IMR-90 (cell line): ENCODE measurements around the gene ZSCAN16. TPM values are rescaled to one million over a fixed set of nuclear protein-coding genes. Genes with fewer than 3 reads are reported as not detected.

ENCODE experiments used
- ATAC-seq: fragments of 200-7000 bp; cut with Tn5 transposase; 2 replicates; pipeline ENCODE4 v1.9.1; 2020; ENCODE audit warnings: low read depth, mild to moderate bottlenecking, moderate library complexity
- BruUV-seq: library from RNA; stranded (reverse); fragments of 400-500 nt; replicated peaks from 2 replicates; lab custom pipeline; 2021; lab: Mats Ljungman, UMichigan
- CTCF ChIA-PET: fragments of 300-600 bp; formaldehyde crosslinking; extraction: SDS; loops from one replicate; lab custom pipeline; 2021; ENCODE audit warnings: antibody characterized with exemption; lab: Yijun Ruan, JAX
- POLR2A ChIA-PET: fragments of 300-600 bp; sonication (Branson Sonifier 250); formaldehyde crosslinking; loops from one replicate; lab custom pipeline; 2022; ENCODE audit warnings: antibody characterized with exemption; ENCODE audit not compliant: unreplicated experiment; lab: Charles Lee
- DNase-seq: peaks from one replicate; pipeline ENCODE4 v3.0.0; 2013
- H2AFZ ChIP-seq: replicated peaks from 2 replicates; pipeline ENCODE3; 2013; ENCODE audit warnings: low read length, mild to moderate bottlenecking; ENCODE audit not compliant: poor library complexity
- H2AK5ac ChIP-seq: 2 replicates; pipeline ENCODE4 v1.6.1; 2013; ENCODE audit warnings: low read depth, low read length, inconsistent platforms
- H2AK9ac ChIP-seq: replicated peaks from 2 replicates; pipeline ENCODE3; 2013; ENCODE audit warnings: mild to moderate bottlenecking, low read depth, low read length, moderate library complexity; ENCODE audit not compliant: poor library complexity
- H2BK120ac ChIP-seq: 2 replicates; pipeline ENCODE4 v1.6.1; 2013; ENCODE audit warnings: low read depth, low read length, inconsistent platforms
- H2BK15ac ChIP-seq: 3 replicates; pipeline ENCODE4 v1.6.1; 2013; ENCODE audit warnings: low read depth, low read length, inconsistent platforms
- H2BK20ac ChIP-seq: 2 replicates; pipeline ENCODE4 v1.6.1; 2013; ENCODE audit warnings: low read depth, mild to moderate bottlenecking, inconsistent platforms, low read length, moderate library complexity
- H2BK5ac ChIP-seq: 2 replicates; pipeline ENCODE4 v1.6.1; 2013; ENCODE audit warnings: mild to moderate bottlenecking, low read depth, low read length, inconsistent platforms; ENCODE audit not compliant: poor library complexity, severe bottlenecking
- H3K14ac ChIP-seq: replicated peaks from 2 replicates; pipeline ENCODE4 v1.6.1; 2013; ENCODE audit warnings: low read depth, low read length, inconsistent platforms
- H3K18ac ChIP-seq: 2 replicates; pipeline ENCODE4 v1.6.1; 2013; ENCODE audit warnings: low read depth, low read length, control low read depth
- H3K23ac ChIP-seq: 2 replicates; pipeline ENCODE4 v1.6.1; 2013; ENCODE audit warnings: low read depth, low read length, inconsistent platforms
- H3K27ac ChIP-seq: 2 replicates; pipeline ENCODE4 v1.5.1; 2013; ENCODE audit warnings: mild to moderate bottlenecking, control low read depth, low read length; ENCODE audit not compliant: insufficient read depth
- H3K27me3 ChIP-seq: 2 replicates; pipeline ENCODE4 v1.6.1; 2013; ENCODE audit warnings: low read length; ENCODE audit not compliant: control insufficient read depth, insufficient read depth
- H3K36me3 ChIP-seq: 2 replicates; pipeline ENCODE4 v1.6.1; 2013; ENCODE audit warnings: low read length, mixed read lengths; ENCODE audit not compliant: control insufficient read depth, insufficient read depth
- H3K4ac ChIP-seq: 2 replicates; pipeline ENCODE4 v1.6.1; 2013; ENCODE audit warnings: low read depth, low read length, inconsistent platforms
- H3K4me1 ChIP-seq: 2 replicates; pipeline ENCODE4 v1.6.1; 2013; ENCODE audit warnings: low read length, mixed read lengths; ENCODE audit not compliant: control insufficient read depth, insufficient read depth
- H3K4me2 ChIP-seq: 2 replicates; pipeline ENCODE4 v1.6.1; 2013; ENCODE audit warnings: low read depth, mild to moderate bottlenecking, control low read depth, low read length, moderate library complexity
- H3K4me3 ChIP-seq: 2 replicates; pipeline ENCODE4 v1.5.1; 2013; ENCODE audit warnings: low read depth, mild to moderate bottlenecking, control low read depth, low read length, moderate library complexity; ENCODE audit not compliant: insufficient read depth
- H3K56ac ChIP-seq: 2 replicates; pipeline ENCODE4 v1.6.1; 2013; ENCODE audit warnings: low read length, inconsistent platforms; ENCODE audit not compliant: insufficient read depth; ENCODE audit errors: extremely low read depth
- H3K79me1 ChIP-seq, 2 experiments: 2 replicates each; pipeline ENCODE4 v1.6.1; 2013; ENCODE audit warnings: low read length in 2 of 2, inconsistent platforms in 1 of 2, low read depth in 1 of 2
- H3K9ac ChIP-seq: 2 replicates; pipeline ENCODE4 v1.6.1; 2013; ENCODE audit warnings: low read depth, low read length, control low read depth
- H3K9me1 ChIP-seq: 2 replicates; pipeline ENCODE4 v1.6.1; 2013; ENCODE audit warnings: low read length, inconsistent platforms; ENCODE audit not compliant: insufficient read depth
- H3K9me3 ChIP-seq: 2 replicates; pipeline ENCODE4 v1.6.1; 2013; ENCODE audit warnings: low read length; ENCODE audit not compliant: control insufficient read depth, insufficient read depth
- H4K20me1 ChIP-seq: 2 replicates; pipeline ENCODE4 v1.6.1; 2013; ENCODE audit warnings: low read length, inconsistent platforms; ENCODE audit not compliant: insufficient read depth
- H4K5ac ChIP-seq: 2 replicates; pipeline ENCODE4 v1.6.1; 2013; ENCODE audit warnings: mild to moderate bottlenecking, low read depth, low read length, control low read depth
- H4K8ac ChIP-seq, 2 experiments: 2 replicates each; pipeline ENCODE4 v1.6.1; 2013; ENCODE audit warnings: low read depth in 2 of 2, low read length in 2 of 2, control low read depth in 1 of 2, inconsistent platforms in 1 of 2
- H4K91ac ChIP-seq: 2 replicates; pipeline ENCODE4 v1.6.1; 2013; ENCODE audit warnings: low read depth, low read length, inconsistent platforms; ENCODE audit not compliant: insufficient read depth
- BHLHE40 ChIP-seq: fragments of 150-350 bp; IDR thresholded peaks from 2 replicates; pipeline ENCODE4 v1.6.1; 2016; ENCODE audit warnings: mild to moderate bottlenecking, low read depth, low read length
- CEBPB ChIP-seq: IDR thresholded peaks from 2 replicates; pipeline ENCODE4 v1.6.1; 2012; ENCODE audit warnings: low read depth, low read length, improper control_type of control experiment
- CHD1 ChIP-seq: IDR thresholded peaks from 2 replicates; pipeline ENCODE4 v1.6.1; 2012; ENCODE audit warnings: low read depth, low read length, improper control_type of control experiment
- CTCF ChIP-seq: conservative IDR thresholded peaks from 2 replicates; pipeline ENCODE4 v1.5.1; 2012; ENCODE audit warnings: mild to moderate bottlenecking, low read depth, low read length, improper control_type of control experiment
- ELK1 ChIP-seq: fragments of 150-350 bp; IDR thresholded peaks from 2 replicates; pipeline ENCODE4 v1.6.1; 2016; ENCODE audit warnings: low read depth, mild to moderate bottlenecking, low read length, moderate library complexity, borderline replicate concordance
- FOS ChIP-seq: fragments of 150-350 bp; IDR thresholded peaks from 2 replicates; pipeline ENCODE4 v1.6.1; 2016; ENCODE audit warnings: low read depth, low read length
- MAFK ChIP-seq: IDR thresholded peaks from 2 replicates; pipeline ENCODE4 v1.6.1; 2012; ENCODE audit warnings: low read depth, low read length, improper control_type of control experiment
- MAZ ChIP-seq: IDR thresholded peaks from 2 replicates; pipeline ENCODE4 v1.6.1; 2012; ENCODE audit warnings: low read depth, mild to moderate bottlenecking, low read length, improper control_type of control experiment, moderate library complexity, borderline replicate concordance
- MXI1 ChIP-seq: IDR thresholded peaks from 2 replicates; pipeline ENCODE4 v1.6.1; 2012; ENCODE audit warnings: low read depth, mild to moderate bottlenecking, low read length, moderate library complexity, borderline replicate concordance
- NFE2L2 ChIP-seq: fragments of 150-350 bp; IDR thresholded peaks from 2 replicates; pipeline ENCODE4 v1.6.1; 2016; ENCODE audit warnings: low read depth, mild to moderate bottlenecking, low read length
- POLR2A ChIP-seq: IDR thresholded peaks from 2 replicates; pipeline ENCODE4 v1.6.1; 2012; ENCODE audit warnings: mild to moderate bottlenecking, low read depth, low read length
- RAD21 ChIP-seq: IDR thresholded peaks from 2 replicates; pipeline ENCODE4 v1.6.1; 2012; ENCODE audit warnings: low read length, improper control_type of control experiment
- RCOR1 ChIP-seq: IDR thresholded peaks from 2 replicates; pipeline ENCODE4 v1.6.1; 2012; ENCODE audit warnings: mild to moderate bottlenecking, low read length, improper control_type of control experiment; ENCODE audit not compliant: insufficient replicate concordance
- RFX5 ChIP-seq: IDR thresholded peaks from 2 replicates; pipeline ENCODE4 v1.8.0; 2012; ENCODE audit warnings: low read depth, mild to moderate bottlenecking, low read length, moderate library complexity
- SMC3 ChIP-seq: fragments of 150-350 bp; IDR thresholded peaks from 2 replicates; pipeline ENCODE4 v1.6.1; 2016; ENCODE audit warnings: low read depth, mild to moderate bottlenecking, antibody characterized with exemption, low read length, moderate library complexity
- USF2 ChIP-seq: fragments of 150-350 bp; IDR thresholded peaks from 2 replicates; pipeline ENCODE4 v1.6.1; 2017; ENCODE audit warnings: mild to moderate bottlenecking, antibody characterized with exemption, low read length, low read depth
- WGBS, 2 experiments: methylation state at CpG; one replicate each; pipeline versions ENCODE4 v1.1.5 to v1.1.7; 2013; ENCODE audit warnings: missing lambda C conversion rate in 2 of 2; ENCODE audit not compliant: insufficient read length in 1 of 2; ENCODE audit errors: extremely low coverage in 2 of 2; 5-methylcytosine and 5-hydroxymethylcytosine counted together
- dilution Hi-C: fragments of 300-500 bp; cut with HindIII; formaldehyde crosslinking; loops from one replicate; pipeline ENCODE4 v1.14.3; 2018; ENCODE audit warnings: low sequenced_read_pairs; ENCODE audit not compliant: unreplicated experiment
- in situ Hi-C: fragments of 300-500 bp; cut with MboI; formaldehyde crosslinking; loops from 3 replicates; pipeline ENCODE4 v1.14.3; 2019; ENCODE audit warnings: low sequenced_read_pairs, inconsistent platforms, mixed read lengths
- intact Hi-C: fragments of 100-400 bp; cut with micrococcal nuclease; formaldehyde crosslinking; loops from 2 replicates; pipeline ENCODE4 v1.10.0; 2022
- polyA plus RNA-seq, 3 experiments: library from polyadenylated mRNA; depleted of rRNA; stranded (reverse); fragments of >200 nt; gene quantifications; 2 replicates each; pipeline ENCODE4 v1.2.3, GENCODE V29; 2012; ENCODE audit warnings: low replicate concordance in 1 of 3
- total RNA-seq: library from RNA; depleted of rRNA; stranded (reverse); fragments of >200 nt; gene quantifications from 2 replicates; pipeline ENCODE4 v1.2.3, GENCODE V29; 2012

Gene ZSCAN16
- total and polyA plus RNA-seq, 2 of the 4 experiments (the other 2 are of a cell fraction) = 1.8 to 3.0 TPM

GRCh38 chr6:28159029-28159607 is 34.7 kb downstream of the ZSCAN16 start:
- no peaks in the 10 kb centered on the region for H3K4me1 ChIP-seq
- H4K5ac ChIP-seq = no peak overlapping the region
- H3K9ac ChIP-seq = no peak overlapping the region
- WGBS, 2 experiments = no CpG with 5 or more reads among the region's 4 CpGs
- dilution Hi-C loops (no loop called here), intact Hi-C loops (no loop called here), in situ Hi-C loops (no loop called here)
- H2BK20ac ChIP-seq = no peak overlapping the region
- ATAC-seq (no peak), DNase-seq (no peak)
- no TSS peak for BruUV-seq
- peaks cover under 1 to 6% of the 10 kb centered on the region in 2 experiments; a peak in 1 of 4 replicates for H3K79me1 ChIP-seq
- no peak overlapping the region for H3K4me3 ChIP-seq
- H2AFZ ChIP-seq = no peak overlapping the region
- H3K27me3 ChIP-seq = no peaks in the 10 kb centered on the region
- H3K23ac ChIP-seq = no peak overlapping the region
- TF ChIP-seq RAD21 (no peak), ELK1 (no peak), NFE2L2 (no peak), USF2 (no peak), CEBPB (no peak), MAZ (no peak), MXI1 (no peak), MAFK (no peak), BHLHE40 (no peak), POLR2A (no peak), RFX5 (no peak), RCOR1 (no peak), FOS (no peak), CTCF (no peak), SMC3 (no peak), CHD1 (no peak)
- H3K27ac ChIP-seq = no peak overlapping the region
- no peaks in the 10 kb centered on the region for H3K9me1 ChIP-seq
- H4K20me1 ChIP-seq = no peaks in the 10 kb centered on the region
- H4K91ac ChIP-seq = no peak overlapping the region
- no peak overlapping the region for H2BK120ac ChIP-seq
- no peak overlapping the region for H3K4me2 ChIP-seq
- no peak overlapping the region for H2AK5ac ChIP-seq
- H3K36me3 ChIP-seq = peaks cover 9% of the 10 kb centered on the region
- POLR2A ChIA-PET = interaction anchor here (0.6 kb wide), 1 partner anchor 206 kb away, joined by 4 read pairs; no protein-coding TSS in a partner anchor
- H3K4ac ChIP-seq = no peak overlapping the region
- H3K14ac ChIP-seq = no peak overlapping the region
- CTCF ChIA-PET = interaction anchor here (0.6 kb wide), 1 partner anchor 11 kb away, joined by 3 read pairs; no protein-coding TSS in a partner anchor
- H3K56ac ChIP-seq = no peak overlapping the region
- H2BK15ac ChIP-seq = no peak overlapping the region
- no peak overlapping the region for H2AK9ac ChIP-seq
- no peaks in the 10 kb centered on the region for H3K9me3 ChIP-seq
- H3K18ac ChIP-seq = no peak overlapping the region
- no peak overlapping the region for H2BK5ac ChIP-seq
- no peak overlapping the region for H4K8ac ChIP-seq
